ENCODE data around the gene POGZ.

GRCh38 chr1:151384584-151384983 lies 74.7 kb downstream of the POGZ start:
- TF ChIP-seq MAX (IDR thresholded peaks at IDR 0.05) (no peak), FOSL1 (IDR thresholded peaks at IDR 0.05; ENCODE audit: low read depth) (no peak), SRF (IDR thresholded peaks at IDR 0.05; ENCODE audit: low read depth) (no peak), POLR2A (IDR thresholded peaks at IDR 0.05; ENCODE audit: borderline replicate concordance, extremely low read depth, insufficient read depth, insufficient read length) (no peak), POLR2AphosphoS5 (IDR thresholded peaks at IDR 0.05; ENCODE audit: low read depth, low read length) (no peak), EZH2 (IDR thresholded peaks at IDR 0.05) (no peak)
- TF ChIP-seq, protein P1, sequence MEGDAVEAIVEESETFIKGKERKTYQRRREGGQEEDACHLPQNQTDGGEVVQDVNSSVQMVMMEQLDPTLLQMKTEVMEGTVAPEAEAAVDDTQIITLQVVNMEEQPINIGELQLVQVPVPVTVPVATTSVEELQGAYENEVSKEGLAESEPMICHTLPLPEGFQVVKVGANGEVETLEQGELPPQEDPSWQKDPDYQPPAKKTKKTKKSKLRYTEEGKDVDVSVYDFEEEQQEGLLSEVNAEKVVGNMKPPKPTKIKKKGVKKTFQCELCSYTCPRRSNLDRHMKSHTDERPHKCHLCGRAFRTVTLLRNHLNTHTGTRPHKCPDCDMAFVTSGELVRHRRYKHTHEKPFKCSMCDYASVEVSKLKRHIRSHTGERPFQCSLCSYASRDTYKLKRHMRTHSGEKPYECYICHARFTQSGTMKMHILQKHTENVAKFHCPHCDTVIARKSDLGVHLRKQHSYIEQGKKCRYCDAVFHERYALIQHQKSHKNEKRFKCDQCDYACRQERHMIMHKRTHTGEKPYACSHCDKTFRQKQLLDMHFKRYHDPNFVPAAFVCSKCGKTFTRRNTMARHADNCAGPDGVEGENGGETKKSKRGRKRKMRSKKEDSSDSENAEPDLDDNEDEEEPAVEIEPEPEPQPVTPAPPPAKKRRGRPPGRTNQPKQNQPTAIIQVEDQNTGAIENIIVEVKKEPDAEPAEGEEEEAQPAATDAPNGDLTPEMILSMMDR (IDR thresholded peaks at IDR 0.05 in 2 of 3, conservative IDR thresholded peaks at IDR 0.05 in 1 of 3; ENCODE audit: borderline replicate concordance in 1 of 3, insufficient read depth in 1 of 3, low read depth in 2 of 3, low read length in 2 of 3): no peak
- TF ChIP-seq, protein P2, sequence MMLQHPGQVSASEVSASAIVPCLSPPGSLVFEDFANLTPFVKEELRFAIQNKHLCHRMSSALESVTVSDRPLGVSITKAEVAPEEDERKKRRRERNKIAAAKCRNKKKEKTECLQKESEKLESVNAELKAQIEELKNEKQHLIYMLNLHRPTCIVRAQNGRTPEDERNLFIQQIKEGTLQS (IDR thresholded peaks at IDR 0.05): no peak

All from HCT116 (cell line).